NCI-H345 treated with DMSO at 0.1 percent for 48 hours (cell line): ENCODE results near the gene DYNLT5.
"Not testable (repeated sequence)": the region's sequence is repeated elsewhere in the genome, so short reads cannot be mapped to it uniquely, and the experiment has no call there.

Source experiments
- DNase-seq: peaks from one replicate; lab custom pipeline; 2025; ENCODE audit not compliant: unreplicated experiment; lab: John Stamatoyannopoulos, UW

The DYNLT5 gene

DNA sequence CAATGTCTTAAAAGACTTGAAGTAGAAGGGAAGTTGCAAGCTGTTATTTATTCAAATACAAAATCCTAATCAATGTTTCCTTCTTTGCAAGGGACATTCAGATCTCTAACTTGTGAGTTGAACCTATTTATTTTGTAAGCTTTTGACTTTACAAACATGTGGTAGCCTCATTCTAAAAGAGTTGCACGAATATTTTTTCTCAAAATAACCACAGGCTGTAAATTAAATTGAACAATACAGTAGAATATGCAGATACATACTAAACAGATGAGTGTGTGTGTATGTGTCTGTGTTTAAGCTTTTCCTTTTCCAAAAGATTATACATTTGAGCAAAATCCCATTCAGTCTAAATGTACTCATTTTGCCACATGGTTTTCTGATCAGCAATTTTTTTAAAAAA, 4.8 kb upstream of the DYNLT5 start:
- no peak for DNase-seq

DNA sequence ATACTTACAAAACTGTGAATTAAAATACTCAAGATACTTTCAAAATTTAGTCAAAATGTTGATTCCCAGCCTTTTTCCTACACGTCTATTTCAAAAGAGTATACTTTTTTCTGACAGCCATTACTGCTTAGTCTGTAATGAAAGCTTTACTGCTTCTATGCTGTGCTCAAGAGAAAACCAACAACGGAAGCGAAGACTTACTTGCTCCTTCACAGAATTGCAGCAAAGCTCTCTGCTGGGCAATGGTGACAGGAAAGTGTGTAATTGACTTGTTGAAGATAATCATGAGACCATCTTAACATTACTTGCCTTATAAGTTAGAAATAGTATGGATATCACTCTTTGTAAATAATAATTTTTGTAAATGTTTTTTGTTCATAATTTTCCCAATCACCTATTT, 1.7 kb upstream of the DYNLT5 start:
- DNase-seq, result no peak

DNA sequence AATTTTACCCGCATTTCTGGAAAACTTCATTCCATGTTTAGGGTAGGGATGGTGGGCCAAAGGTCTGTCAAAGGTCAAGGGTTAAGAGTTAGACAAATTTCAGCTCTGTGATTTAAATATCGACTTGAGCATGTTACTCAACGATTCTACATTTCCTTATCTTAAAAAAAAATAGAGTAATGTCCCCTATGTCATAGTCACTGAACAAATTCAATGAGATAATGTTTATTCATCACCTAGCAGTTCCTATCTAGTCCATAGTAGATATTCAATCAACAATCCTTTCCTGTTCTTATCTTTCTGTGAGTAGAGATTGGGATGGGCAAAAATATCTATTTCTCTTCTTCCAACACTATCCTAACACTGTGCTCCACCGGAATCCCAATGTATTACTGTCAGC, 1.1 kb upstream of the DYNLT5 start:
- no peak for DNase-seq

DNA sequence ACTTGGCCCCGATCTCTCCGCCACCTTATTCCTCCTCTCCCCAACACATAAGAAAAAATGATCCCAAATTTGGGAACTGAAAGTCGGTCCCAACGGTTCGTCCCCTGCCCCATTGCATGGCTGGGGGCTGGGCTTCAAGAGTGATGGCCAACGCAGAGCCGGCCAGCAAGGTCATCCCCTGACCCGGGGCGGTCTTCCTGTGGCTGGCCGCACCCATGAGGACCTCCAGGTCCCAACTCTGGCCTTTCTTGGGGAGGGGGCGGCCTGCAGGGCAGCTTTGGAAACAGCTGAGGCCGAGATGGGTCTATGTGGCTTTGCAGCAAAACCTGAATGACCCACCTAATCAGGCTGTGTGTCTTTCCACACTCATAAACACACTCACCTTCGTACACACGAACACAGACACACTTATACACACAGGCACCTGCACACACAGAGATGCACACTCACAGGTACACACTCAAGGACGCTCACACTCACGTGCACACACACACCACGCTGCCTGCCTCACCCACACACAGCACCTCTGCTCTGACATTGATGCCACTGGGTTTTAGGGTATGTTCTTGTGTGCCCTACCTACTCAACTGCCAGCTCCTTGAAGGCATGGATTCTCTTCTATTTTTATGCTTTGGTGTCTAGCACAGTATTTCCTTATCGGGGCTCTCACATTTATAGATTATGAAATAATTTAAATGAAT, 562 bp downstream of the DYNLT5 start:
- no peak for DNase-seq

DNA sequence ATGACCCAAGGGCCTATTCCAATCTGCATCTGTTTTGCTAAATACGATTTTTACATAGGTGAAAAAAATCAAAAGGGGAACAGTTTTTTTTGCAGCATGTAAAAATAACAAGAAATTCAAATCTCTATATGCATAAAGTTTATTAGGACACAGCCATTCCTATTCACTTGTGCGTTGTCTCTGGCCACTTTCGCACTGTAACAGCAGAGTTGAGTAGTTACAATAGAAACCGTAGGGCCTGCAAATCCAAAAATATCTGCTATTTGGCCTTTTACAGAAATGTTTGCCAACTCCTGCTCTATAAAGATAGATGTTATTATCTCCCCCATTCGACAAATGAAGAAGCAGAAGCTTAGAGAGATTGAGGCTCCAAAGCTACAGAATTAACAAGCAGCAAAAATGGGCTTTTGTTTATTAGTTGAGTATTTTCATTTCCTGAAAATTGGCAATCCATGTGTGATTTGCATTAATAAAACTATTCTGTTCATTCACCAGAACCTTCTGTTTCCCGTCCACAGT, 5.5 kb downstream of the DYNLT5 start:
- DNase-seq, result no peak

DNA sequence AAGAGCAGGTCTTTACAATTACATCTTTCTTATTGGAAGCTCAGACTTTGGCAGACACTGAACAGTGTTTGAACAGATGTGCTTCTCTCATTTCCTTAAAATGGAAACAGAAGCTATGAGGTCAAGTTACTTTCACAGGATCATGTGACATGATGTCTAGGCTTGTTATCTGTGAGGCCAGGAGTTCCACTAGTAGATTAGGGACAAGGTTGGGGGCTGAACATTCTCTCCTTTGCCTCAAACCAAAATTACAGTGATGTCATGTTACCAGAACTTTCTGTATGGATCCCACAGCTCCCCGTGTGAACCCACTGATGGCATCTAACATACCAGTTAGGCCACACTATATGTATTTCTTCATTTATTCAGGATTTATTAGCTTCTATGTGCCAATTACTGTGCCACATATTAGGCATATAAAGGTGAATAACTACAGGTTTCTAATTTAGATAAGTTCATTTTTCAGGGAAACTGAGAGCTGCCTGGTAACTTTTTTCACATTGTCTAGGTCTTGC, 6.0 kb downstream of the DYNLT5 start:
- no peak for DNase-seq

DNA sequence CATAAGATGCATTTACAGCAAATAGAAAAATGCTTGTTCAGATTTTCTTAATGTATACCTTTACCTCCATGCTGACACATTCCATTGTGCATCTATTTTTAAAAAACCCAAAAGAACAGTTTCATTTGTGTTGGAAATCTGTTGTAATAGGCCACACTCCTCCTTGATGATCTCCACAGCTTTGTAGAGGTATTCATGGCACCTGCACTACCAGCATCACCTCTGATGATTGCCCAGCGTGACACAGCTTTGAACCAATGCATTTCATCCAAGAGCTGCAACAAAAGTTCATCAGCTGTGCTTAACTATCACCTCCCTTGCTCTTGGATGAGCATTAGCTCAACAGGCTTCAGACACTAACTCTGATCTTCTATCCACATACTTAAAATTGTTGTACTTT, 8.2 kb downstream of the DYNLT5 start:
- no peak for DNase-seq

DNA sequence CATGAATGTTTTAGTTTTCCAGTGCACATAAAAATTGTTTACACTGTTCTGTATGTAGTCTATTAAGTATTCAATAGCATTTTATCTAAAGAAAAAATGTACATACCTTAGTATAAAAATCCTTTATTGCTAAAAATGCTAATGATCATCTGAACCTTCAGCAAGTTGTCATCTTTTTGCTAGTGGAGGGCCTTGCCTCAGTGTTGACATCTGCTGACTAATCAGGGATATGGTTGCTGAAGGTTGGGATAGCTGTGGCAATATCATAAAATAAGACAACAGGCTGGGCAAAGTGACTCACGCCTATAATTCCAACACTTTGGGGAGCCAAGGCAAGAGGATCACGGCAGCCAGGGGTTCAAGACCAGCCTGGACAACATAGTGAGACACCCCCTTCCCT, 9.0 kb downstream of the DYNLT5 start:
- no peak for DNase-seq

DNA sequence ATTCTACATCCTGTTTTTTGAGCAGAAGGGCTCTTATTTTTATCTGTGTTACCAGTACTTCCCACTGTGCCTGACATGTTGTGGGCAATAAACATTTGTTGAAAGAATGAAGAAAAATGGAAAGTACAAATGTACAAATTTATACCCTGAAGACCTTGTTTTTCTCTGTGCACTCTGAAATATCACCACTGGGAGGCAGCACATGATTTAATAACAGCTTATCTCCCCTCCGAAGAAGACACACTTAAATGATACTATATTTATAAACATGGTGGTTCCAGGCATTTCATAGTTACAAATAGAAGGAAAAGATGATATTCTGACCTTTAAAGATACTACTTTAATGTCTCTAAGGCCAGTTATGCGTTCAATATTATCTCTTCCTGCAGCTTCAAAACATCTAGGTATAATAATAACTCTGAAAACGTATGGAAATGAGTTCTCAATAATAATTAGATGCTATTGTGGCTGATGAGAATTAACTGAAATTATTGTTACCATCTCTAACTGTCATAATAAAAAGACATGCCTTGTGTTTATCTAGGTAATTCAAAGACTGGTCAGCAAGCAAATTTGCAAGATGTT, 12.8 kb downstream of the DYNLT5 start:
- peak; percentile 36 for DNase-seq

DNA sequence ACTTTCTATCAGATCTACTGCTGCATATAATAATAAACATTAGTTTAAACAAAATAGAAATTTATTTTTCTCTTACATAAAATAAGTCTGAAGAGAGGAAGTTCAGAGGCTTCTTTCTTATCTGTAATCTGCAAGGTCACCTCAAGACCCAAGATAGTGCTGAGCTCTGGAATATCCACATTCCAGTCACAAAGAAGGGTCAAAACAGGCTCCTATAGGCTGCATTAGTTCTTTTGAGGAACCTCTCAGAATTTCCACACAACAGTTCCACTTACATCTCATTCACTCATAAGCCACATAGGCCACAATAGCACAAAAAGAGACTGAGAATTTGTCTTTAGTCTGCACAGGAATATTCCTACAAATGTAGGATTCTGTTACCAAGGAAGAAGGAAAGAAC, 15.4 kb downstream of the DYNLT5 start:
- no peak for DNase-seq

DNA sequence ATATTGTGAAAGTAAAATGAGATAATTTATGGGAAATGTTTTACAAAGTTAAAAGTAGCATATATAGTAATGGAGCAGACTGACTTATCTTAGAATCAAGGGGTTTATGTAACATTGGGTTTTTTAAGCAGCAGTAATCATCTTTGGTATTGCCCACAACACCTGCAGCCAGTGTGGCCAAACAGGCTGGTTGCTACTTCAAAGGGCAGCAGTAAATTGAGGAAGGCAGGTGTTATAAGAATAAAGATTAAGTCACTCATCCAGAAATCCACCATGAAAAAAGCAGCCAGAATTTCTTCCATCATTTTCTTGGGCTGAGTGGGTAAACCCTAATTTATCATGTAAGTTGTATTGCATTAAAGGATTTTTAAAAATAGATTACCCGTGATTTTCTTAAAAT, 16.7 kb downstream of the DYNLT5 start:
- DNase-seq, result no peak

DNA sequence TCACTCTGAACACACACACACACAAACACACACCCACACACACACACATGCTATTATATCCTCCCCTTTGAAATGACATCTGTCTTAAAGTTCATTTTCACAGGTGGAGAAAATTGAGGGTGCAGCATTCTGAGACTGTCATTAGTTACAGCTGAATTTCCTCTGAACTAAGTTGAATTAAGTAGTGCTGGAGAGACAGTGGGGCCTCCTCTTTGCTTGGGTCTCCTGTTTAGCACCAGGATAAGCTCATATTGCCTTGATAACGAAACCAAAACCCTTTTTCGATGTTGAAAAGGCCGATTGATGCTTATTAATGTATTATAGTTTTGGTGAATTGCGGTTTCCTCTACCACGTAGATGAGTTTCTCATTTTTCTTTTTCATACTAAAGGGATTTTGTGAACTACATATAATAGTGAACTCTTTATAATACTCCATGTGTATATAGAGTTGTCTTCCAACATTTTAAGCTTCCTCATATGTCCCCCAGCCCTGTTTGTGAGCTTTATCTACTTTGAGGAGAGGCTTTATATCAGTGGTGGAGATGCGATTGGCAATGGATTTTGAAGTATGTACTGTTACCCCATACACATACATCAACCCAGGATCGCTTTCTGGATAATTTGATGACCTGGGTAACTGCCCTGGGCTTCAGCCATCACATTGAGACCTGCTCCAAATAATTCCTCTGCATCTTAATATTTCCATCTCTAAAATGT, 17.4 kb downstream of the DYNLT5 start:
- no peak for DNase-seq

DNA sequence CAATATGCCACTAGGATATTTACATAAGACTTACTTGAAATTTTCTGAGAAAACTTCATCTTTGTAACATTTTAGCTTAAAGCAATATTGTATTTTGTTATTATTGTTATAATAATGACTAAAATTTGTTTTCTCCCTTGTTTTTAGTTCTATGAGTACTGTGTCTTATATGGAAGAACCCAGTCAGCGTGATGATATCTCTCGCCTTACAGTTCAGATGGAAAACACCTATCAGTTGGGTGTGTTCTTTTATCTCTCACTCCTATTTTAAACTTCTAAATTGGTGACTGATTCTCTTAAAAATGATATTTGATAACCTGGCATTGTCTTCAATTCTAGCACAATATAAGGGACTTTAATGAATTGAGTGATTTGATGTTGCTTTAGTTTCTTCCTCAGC, 18.0 kb downstream of the DYNLT5 start:
- no peak for DNase-seq

DNA sequence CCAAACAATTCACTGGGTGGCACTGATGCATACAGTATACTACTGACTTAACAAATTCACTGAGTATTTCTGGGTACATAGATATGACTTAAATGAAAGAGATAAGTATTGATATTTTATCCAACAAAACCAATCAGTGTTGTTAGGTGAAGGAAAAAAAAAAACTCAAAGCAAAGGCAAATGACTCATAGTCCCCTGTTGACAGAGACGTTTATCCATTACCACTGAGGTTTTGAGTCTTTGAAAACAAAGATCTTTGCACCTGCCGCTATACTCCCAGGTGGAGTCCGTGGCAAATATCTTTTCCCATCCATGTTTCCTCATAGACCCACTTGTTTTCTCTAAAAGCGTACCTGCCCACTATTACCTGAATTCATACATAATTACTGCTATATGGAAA, 18.4 kb downstream of the DYNLT5 start:
- DNase-seq, result no peak

DNA sequence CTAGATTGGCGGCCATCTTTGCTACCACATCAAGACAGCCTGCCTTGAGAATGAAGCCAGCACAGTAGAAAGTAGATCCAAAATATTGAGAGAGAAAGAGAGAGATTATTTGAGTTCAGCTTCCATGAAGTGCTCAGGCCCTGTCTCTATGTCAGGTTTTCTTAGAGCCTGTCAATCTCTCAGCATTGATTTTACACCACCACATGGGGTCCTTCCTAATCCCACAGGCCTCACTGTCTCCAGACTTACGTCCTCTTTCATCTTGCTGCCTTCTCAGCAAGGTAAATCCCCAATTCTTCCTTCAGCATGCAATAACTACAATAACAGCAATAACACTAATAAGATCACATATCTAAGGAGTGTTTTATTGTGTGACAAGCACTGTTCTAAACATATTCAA, 21.0 kb downstream of the DYNLT5 start:
- DNase-seq, result no peak

DNA sequence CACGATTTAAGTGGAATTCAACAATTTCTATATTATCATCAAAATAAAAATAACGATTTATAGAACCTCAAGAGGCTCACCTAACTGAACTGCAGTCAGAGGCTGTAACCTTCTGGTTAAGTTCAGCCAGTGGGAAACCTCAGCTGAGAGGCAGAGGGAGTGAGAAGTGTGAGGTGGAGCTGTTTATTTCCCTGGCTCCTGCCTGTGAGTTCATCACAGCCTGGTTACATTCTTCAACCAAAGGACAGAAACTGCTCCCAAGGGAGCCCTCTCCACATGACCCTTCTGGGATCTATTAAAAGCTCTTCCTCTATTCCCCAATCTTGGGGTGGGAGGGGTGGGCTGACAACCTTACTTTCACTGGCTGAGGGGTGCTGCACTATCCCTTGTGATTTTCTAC, 22.2 kb downstream of the DYNLT5 start:
- DNase-seq, result no peak

DNA sequence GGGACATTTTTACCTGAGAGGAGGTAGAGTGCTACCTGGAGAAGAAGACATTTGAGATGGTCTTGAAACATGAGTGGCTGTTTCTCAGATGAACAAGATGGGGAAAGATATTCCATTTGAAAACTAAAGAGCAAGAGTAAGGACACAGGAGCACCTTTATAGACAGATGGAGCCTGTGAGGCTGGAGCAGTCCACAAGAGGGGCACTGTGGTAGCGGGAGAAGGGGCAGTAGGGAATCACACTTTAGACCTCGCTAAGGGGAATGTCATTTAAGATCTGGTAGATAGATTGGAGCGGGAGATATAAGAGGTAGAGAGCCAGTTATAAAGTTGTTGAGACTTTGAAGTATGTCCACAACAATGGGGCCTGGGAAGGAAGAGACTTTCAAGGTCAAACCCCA, 23.4 kb downstream of the DYNLT5 start:
- no peak for DNase-seq

DNA sequence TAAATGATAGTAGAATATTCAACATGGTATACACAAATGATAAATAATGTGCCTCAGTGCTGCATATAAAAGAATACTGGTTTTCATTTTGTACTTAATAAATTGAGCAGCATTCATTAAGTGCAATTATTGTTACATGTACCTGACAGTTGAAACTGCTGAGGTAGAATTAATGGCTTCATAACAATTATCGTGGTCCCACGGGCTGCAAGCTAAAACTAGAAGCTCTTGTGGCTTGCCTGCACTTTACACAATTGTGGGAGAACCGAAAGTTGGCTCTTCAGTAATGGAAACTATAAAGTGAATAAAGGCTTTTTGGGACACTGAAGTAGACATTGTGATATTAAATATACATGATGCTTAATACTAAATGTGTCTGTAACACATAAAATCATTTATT, 25.6 kb downstream of the DYNLT5 start:
- no peak for DNase-seq

DNA sequence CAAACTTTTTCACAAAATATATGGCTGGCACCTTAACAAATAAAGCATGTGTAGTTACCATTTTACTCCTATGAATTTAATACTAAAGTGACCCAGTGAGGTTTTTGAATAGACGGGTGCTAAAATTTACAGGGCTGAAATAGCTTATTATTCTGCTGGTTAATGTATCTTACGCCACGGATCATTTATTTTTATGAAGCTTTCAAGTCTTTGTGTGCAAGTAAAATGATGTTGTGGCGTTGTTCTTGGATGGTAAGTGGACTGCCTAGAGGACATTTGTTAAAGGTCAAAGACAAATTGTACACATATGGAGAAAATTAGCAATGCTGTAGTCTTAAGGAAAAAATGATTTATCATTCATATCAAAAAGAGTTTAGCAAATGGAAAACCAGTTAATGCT, 26.0 kb downstream of the DYNLT5 start:
- DNase-seq, result peak; percentile 20

DNA sequence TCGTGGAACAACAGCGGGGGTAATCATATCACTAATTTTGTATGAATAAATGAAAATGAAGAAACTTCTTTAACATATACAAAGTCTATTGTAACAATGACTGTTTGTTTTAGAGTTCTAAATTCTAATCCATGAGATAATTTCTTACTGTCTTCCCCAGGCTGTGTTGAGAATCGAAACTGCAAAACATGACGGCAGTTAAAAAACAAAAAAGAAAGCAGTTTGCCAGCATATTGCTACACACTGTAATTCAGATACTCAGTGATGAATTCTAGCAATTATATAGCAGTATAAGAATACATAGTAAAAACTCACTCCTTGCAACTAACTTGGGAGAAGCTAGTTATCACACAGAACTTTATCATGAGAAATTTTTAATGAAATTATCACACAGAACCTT, 26.7 kb downstream of the DYNLT5 start:
- no peak for DNase-seq

DNA sequence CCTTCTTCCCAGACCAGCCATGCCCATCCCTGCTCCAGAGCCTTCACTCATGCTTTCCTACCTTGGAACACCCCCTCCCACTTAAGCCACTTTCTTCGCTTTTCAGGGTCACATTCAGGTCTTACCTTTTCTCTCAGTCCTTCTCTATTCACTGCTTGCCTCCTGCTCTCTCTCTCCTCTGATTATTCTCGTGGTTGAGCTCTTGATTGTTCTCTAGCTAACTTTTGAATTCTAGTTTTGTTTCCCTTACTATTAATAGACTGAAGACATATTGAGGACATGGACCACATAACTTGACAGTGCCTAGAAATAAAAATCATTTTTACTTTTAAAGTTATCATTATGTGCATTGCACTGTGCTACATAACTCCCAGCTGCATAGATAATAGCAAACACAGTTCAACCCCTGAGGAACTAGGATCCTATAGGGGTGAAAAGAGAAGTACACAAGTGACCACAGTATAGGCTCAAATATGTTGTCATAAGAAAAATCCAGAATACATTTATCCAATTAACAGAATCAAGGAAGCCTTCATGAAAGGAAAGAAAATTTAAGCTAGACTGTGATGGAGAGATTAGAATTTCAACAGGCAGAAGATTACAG, 27.3 kb downstream of the DYNLT5 start:
- no peak for DNase-seq

DNA sequence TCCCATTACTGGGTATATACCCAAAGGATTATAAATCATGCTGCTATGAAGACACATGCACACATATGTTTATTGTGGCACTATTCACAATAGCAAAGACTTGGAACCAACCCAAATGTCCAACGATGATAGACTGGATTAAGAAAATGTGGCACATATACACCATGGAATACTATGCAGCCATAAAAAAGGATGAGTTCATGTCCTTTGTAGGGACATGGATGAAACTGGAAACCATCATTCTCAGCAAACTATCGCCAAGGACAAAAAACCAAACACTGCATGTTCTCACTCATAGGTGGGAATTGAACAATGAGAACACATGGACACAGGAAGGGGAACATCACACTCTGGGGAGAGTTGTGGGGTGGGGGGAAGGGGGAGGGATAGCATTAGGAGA, 33.5 kb downstream of the DYNLT5 start:
- DNase-seq, result not testable (repeated sequence)
